Lower lobe of right lung (tissue), 2 donors: ENCODE measurements around the gene CUBN. TPM values are rescaled to one million over a fixed set of nuclear protein-coding genes. Genes with fewer than 3 reads are reported as not detected.

Source experiments
- ATAC-seq, 2 donors: fragments of 200-7000 bp; cut with Tn5 transposase; one replicate each; pipeline ENCODE4 v1.9.1; 2020 to 2022; ENCODE audit warnings: mild to moderate bottlenecking in 2 of 2, moderate library complexity in 2 of 2
- DNase-seq: peaks from one replicate; pipeline ENCODE4 v3.0.0-alpha.2; 2020
- H3K27ac ChIP-seq: fragments of 200-600 bp; one replicate; pipeline ENCODE4 v1.8.0; 2022
- H3K27me3 ChIP-seq: fragments of 200-600 bp; one replicate; pipeline ENCODE4 v1.8.0; 2022; ENCODE audit warnings: low read depth
- H3K36me3 ChIP-seq: fragments of 200-600 bp; one replicate; pipeline ENCODE4 v1.8.0; 2022; ENCODE audit warnings: mild to moderate bottlenecking
- H3K4me1 ChIP-seq: fragments of 200-600 bp; one replicate; pipeline ENCODE4 v1.8.0; 2022
- H3K4me3 ChIP-seq: fragments of 200-600 bp; one replicate; pipeline ENCODE4 v1.8.0; 2022; ENCODE audit warnings: mild to moderate bottlenecking
- H3K9me3 ChIP-seq: fragments of 200-600 bp; one replicate; pipeline ENCODE4 v1.8.0; 2022
- intact Hi-C: fragments of 100-400 bp; cut with DNase I; formaldehyde crosslinking; loops from one replicate; pipeline ENCODE4 v1.11.0; 2022
- total RNA-seq: library from RNA; stranded (reverse); fragmentation: NEBNext Ultra II Directional; extraction: Animal tissue kit (Norgen Biotek cat#: 25700); gene quantifications from one replicate; pipeline ENCODE4 v1.2.1, GENCODE V29; 2021
- TF ChIP-seq, protein P1 (sequence below): fragments of 200-600 bp; IDR thresholded peaks from one replicate; pipeline ENCODE4 v1.8.0; 2022; ENCODE audit warnings: antibody characterized with exemption, mild to moderate bottlenecking
- donor health status: DM: no; HTN: yes; CAD: no; lungs with severe emphysema.

Gene CUBN
- total RNA-seq, 1 donor from 2014 or later: 2.2 TPM

- ATAC-seq: no peak
- no peak overlapping the region for H3K4me3 ChIP-seq
- H3K27ac ChIP-seq: no peak overlapping the region
- TF ChIP-seq, protein P1, sequence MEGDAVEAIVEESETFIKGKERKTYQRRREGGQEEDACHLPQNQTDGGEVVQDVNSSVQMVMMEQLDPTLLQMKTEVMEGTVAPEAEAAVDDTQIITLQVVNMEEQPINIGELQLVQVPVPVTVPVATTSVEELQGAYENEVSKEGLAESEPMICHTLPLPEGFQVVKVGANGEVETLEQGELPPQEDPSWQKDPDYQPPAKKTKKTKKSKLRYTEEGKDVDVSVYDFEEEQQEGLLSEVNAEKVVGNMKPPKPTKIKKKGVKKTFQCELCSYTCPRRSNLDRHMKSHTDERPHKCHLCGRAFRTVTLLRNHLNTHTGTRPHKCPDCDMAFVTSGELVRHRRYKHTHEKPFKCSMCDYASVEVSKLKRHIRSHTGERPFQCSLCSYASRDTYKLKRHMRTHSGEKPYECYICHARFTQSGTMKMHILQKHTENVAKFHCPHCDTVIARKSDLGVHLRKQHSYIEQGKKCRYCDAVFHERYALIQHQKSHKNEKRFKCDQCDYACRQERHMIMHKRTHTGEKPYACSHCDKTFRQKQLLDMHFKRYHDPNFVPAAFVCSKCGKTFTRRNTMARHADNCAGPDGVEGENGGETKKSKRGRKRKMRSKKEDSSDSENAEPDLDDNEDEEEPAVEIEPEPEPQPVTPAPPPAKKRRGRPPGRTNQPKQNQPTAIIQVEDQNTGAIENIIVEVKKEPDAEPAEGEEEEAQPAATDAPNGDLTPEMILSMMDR: no peak
- intact Hi-C loops: no loop called here
- peaks cover 24% of the 10 kb centered on the region for H3K4me1 ChIP-seq
- H3K9me3 ChIP-seq: no peaks in the 10 kb centered on the region
- no peak for DNase-seq
- H3K36me3 ChIP-seq: no peaks in the 10 kb centered on the region
- no peaks in the 10 kb centered on the region for H3K27me3 ChIP-seq
Measured at GRCh38 chr10:16984242-16984641, 145.4 kb downstream of the CUBN start.

DNA sequence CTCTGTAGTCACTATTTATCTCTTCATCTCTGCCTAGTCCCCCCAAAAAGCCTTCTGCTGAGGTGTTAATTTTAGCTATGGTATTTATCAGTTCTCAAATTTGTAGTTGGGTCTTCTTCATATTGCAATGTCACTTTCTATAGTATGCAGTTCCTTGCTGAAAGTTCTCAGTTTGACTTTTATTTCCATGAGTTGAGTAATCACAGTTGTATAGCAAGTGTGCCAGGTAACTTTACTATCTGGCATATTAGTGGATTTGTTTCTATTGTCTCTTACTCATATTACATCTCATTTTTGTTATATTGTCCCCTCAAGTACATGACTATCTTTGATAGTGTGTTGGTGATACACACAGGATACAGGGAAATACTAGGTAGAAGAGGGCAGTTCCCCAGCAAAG is 152.8 kb downstream of the CUBN start:
- intact Hi-C loops: no loop called here
- no peak for ATAC-seq
- TF ChIP-seq, protein P1: no peak
- DNase-seq: no peak
- no peak overlapping the region for H3K4me3 ChIP-seq
- no peaks in the 10 kb centered on the region for H3K4me1 ChIP-seq
- no peaks in the 10 kb centered on the region for H3K9me3 ChIP-seq
- no peaks in the 10 kb centered on the region for H3K27me3 ChIP-seq
- H3K27ac ChIP-seq: no peak overlapping the region
- H3K36me3 ChIP-seq: no peaks in the 10 kb centered on the region

DNA sequence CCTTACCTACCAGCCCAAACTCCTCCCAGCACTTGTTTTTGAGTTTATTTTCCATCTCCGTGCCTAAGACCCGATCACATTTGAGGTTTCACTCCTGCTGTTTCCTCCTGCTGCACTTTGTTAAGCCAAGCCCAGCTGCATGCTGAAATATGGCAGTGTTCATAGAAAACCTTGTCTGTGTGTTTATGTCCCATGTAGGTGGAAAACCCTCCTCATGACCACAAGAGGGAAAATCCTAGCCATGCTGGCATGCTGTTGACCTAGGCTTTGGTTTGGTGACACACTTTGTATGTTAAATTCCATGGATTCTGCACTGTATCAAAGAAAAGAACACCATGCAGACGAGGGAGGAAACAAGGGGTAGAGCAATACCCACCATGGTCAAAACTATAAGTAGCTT is 154.4 kb downstream of the CUBN start:
- H3K4me3 ChIP-seq: no peak overlapping the region
- TF ChIP-seq, protein P1: no peak
- intact Hi-C loops: no loop called here
- ATAC-seq: no peak
- no peak overlapping the region for H3K27ac ChIP-seq
- H3K27me3 ChIP-seq: no peaks in the 10 kb centered on the region
- no peak for DNase-seq
- H3K36me3 ChIP-seq: no peaks in the 10 kb centered on the region
- no peaks in the 10 kb centered on the region for H3K9me3 ChIP-seq
- no peaks in the 10 kb centered on the region for H3K4me1 ChIP-seq

DNA sequence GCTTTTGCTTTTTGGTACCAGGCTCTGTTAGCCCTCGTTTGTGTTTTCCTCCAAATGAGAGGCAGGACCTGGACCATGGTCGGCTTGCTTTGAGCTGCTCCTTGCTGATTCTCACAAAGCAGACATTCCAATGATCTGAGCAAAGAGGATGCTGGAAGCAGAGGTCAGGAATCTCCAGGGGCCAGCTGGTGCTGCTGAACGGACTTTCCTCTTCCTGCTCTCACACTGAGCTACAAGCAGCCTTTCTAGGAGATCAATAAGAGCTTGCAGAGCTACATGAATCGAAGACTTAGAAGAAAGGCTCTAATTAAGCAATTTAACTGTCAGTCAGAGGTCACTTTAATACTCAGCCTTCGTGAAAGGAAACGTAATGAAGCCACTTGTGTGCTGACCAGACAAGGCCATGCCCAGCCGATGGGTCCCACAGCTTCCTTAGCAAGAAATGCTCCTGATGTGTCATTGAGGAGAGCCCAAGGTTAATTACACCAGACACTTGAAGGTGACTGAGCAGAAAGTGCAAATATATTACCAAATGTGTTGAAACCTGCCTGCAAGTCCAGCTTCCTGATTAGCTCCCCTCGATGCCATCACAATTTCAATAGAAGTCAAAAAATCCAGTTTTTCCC is 161.1 kb downstream of the CUBN start:
- ATAC-seq (peak; percentile 24 to 41), DNase-seq (no peak)
- no peak overlapping the region for H3K4me3 ChIP-seq
- H3K4me1 ChIP-seq: peaks cover 28% of the 10 kb centered on the region
- no peaks in the 10 kb centered on the region for H3K36me3 ChIP-seq
- no peaks in the 10 kb centered on the region for H3K9me3 ChIP-seq
- TF ChIP-seq, protein P1: no peak
- intact Hi-C loops: no loop called here
- peak overlapping the region; percentile 57 for H3K27ac ChIP-seq
- H3K27me3 ChIP-seq: no peaks in the 10 kb centered on the region

DNA sequence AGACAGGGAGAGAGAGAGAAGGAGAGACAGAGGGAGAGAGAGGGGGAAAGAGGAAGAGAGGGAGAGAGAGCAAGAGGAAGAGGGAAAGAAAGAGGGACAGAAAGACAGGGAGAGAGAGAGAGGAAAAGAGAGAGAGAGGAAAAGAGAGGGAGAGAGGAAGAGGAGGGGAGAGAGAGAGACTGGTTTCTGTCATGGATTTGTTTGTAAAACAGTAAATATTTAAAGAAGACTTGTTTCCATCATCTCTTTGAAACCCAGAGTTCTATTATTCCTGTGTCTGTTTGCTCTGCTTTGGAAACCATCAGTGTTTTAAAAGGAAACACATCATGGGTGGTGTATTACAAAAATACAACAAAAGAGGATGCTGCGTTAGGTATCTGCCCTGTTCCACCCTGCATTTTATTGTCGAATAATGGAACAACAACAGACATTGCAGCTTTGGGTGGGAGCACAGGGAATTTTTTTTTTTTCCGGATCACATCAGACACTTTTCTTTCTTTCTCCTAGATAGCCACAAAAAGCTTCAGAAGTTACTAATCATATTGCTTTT is 161.7 kb downstream of the CUBN start:
- Histone ChIP-seq H3K27ac (peak overlapping the region; percentile 57), H3K27me3 (no peaks in the 10 kb centered on the region), H3K4me3 (no peak overlapping the region), H3K4me1 (peaks cover 28% of the 10 kb centered on the region), H3K9me3 (no peaks in the 10 kb centered on the region), H3K36me3 (no peaks in the 10 kb centered on the region)
- TF ChIP-seq, protein P1: no peak
- intact Hi-C loops: no loop called here
- no peak for DNase-seq
- ATAC-seq: no peak
